Thyroid gland (tissue), 4 donors: Measurements from ENCODE around the gene TMEM43. TPM values are rescaled to one million over a fixed set of nuclear protein-coding genes. Genes with fewer than 3 reads are reported as not detected.

ENCODE experiments used
- DNase-seq, 2 donors: peaks; one replicate each; pipeline ENCODE4 v3.0.0-alpha.2; 2019
- H3K27ac ChIP-seq, 3 donors: fragments of 200-600 bp; sonication (generic); 1 replicate in 2 of 3; 2 replicates in 1 of 3; pipeline ENCODE4 v1.5.1; 2016 to 2019; ENCODE audit warnings: mild to moderate bottlenecking in 1 of 3, moderate library complexity in 1 of 3
- H3K27me3 ChIP-seq: fragments of 200-600 bp; sonication (generic); one replicate; pipeline ENCODE4 v1.5.1; 2019
- H3K36me3 ChIP-seq, 2 donors: fragments of 200-600 bp; sonication (generic); one replicate each; pipeline ENCODE4 v1.5.1; 2016 to 2019
- H3K4me1 ChIP-seq, 2 donors: fragments of 200-600 bp; sonication (generic); one replicate each; pipeline ENCODE4 v1.5.1; 2017 to 2019
- H3K4me3 ChIP-seq, 3 donors: fragments of 200-600 bp; sonication (generic); replicated peaks in 1 of 3; 1 replicate in 2 of 3; 2 replicates in 1 of 3; pipeline ENCODE4 v1.5.1; 2016; ENCODE audit warnings: mild to moderate bottlenecking in 1 of 3
- H3K9me3 ChIP-seq: fragments of 200-600 bp; sonication (generic); one replicate; pipeline ENCODE4 v1.5.1; 2017
- POLR2A ChIP-seq, 2 donors: fragments of 450-650 bp; IDR thresholded peaks; one replicate each; pipeline ENCODE4 v1.6.1; 2017; ENCODE audit warnings: antibody characterized with exemption in 2 of 2, mild to moderate bottlenecking in 2 of 2, moderate library complexity in 1 of 2
- WGBS, 2 donors: methylation state at CpG; one replicate each; pipeline ENCODE4 v1.1.5; 2017; 5-methylcytosine and 5-hydroxymethylcytosine counted together
- intact Hi-C: fragments of 100-400 bp; cut with DNase I; formaldehyde crosslinking; loops from one replicate; pipeline ENCODE4 v1.15.1; 2023
- total RNA-seq, 4 donors: library from RNA; depleted of rRNA; stranded (reverse); fragments of >200 nt; gene quantifications; one replicate each; pipeline ENCODE4 v1.2.3, GENCODE V29; 2016
- TF ChIP-seq, protein P1 (sequence below), 6 experiments: fragments of 200-600 bp in 3 of 6; fragments of 450-650 bp in 3 of 6; sonication (generic) in 3 of 6; IDR thresholded peaks; one replicate each; pipeline ENCODE4 v1.5.1; 2016 to 2019; ENCODE audit warnings: antibody characterized with exemption in 6 of 6, mild to moderate bottlenecking in 2 of 6, inconsistent platforms in 1 of 6, moderate library complexity in 1 of 6

TMEM43 gene
- total RNA-seq, 4 donors from 2014 or later: 69.6 to 109 (median 90.3) TPM

DNA sequence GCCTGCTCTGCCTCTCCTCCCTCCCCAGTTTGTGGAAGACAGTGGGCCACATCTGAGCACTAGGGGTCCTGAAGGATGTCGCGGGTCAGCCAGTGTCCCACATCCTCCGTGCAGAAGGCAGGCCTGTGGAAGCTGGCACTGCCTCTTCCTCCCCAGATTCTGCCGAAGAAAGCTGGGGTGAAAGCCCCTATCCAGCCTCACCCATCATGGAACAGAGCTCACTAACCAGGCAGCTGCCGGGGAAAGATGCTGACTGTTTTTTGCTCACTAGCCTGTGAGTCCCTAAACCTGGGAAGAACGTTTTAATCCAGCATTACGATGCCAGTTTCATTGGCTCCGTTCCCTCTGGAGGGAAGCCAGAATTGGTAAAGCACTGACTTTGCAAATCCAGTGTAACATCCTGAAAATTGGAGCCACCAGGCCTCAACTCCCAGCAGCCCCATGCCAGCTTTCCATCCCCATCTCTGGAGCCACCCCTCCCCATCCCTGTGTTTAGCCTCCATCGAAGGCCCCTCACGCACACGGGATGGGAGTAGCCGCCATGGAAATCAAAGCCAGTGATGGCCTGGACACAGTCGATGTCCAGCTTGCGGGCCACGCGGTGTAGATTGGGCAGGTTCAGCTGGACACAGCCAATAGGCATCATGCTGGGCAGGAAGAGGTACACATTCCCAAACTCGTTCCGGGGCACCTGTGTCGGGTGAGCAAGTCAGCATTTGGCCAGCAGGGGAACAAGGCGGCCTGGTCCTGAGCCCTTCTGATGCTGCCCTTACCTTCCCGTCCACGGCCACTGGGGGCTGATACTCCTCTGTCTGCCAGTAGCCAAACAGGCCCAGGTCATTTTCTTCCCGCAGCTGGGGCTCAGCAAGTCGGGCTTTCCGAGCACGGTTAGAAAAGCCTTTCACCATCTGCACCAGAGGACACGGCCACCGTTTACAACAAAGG lies 23.5 kb downstream of the TMEM43 start:
- peak; percentile 41 to 56 for DNase-seq
- H3K4me3 ChIP-seq: no peak overlapping the region
- 85 to 89% methylated on average over 25 to 28 of the region's 28 CpGs for WGBS, 2 donors
- intact Hi-C loops: no loop called here
- no peaks in the 10 kb centered on the region for H3K27me3 ChIP-seq
- TF ChIP-seq, protein P1, sequence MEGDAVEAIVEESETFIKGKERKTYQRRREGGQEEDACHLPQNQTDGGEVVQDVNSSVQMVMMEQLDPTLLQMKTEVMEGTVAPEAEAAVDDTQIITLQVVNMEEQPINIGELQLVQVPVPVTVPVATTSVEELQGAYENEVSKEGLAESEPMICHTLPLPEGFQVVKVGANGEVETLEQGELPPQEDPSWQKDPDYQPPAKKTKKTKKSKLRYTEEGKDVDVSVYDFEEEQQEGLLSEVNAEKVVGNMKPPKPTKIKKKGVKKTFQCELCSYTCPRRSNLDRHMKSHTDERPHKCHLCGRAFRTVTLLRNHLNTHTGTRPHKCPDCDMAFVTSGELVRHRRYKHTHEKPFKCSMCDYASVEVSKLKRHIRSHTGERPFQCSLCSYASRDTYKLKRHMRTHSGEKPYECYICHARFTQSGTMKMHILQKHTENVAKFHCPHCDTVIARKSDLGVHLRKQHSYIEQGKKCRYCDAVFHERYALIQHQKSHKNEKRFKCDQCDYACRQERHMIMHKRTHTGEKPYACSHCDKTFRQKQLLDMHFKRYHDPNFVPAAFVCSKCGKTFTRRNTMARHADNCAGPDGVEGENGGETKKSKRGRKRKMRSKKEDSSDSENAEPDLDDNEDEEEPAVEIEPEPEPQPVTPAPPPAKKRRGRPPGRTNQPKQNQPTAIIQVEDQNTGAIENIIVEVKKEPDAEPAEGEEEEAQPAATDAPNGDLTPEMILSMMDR (IDR thresholded peaks at IDR 0.05): no peak
- no peak for TF ChIP-seq POLR2A (IDR thresholded peaks at IDR 0.05)
- H3K4me1 ChIP-seq: peaks cover 19 to 26% of the 10 kb centered on the region in 2 donors
- no peak overlapping the region for H3K27ac ChIP-seq
- H3K36me3 ChIP-seq: peaks cover 20 to 32% of the 10 kb centered on the region in 2 donors
- no peaks in the 10 kb centered on the region for H3K9me3 ChIP-seq

DNA sequence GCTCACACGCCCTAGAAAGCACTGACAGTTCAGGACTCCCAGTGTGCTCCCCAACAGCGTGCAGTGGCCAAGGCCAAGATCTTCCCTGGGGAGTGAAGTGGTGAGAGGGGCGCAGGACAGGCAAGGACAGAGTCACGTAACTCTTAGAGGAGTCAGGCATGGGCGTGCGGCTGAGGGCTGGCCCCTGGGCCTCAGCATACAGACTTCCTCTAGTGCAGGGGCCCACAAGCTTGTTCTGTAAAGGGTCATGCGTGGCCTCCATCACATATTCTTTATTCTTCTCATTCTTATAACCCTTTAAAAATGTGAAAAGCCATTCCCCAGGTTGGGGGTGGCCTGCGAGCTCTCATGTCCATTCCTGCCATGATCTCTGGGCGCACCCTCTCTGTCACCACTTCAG lies 25.2 kb downstream of the TMEM43 start:
- peaks cover 32 to 44% of the 10 kb centered on the region in 2 donors for H3K36me3 ChIP-seq

DNA sequence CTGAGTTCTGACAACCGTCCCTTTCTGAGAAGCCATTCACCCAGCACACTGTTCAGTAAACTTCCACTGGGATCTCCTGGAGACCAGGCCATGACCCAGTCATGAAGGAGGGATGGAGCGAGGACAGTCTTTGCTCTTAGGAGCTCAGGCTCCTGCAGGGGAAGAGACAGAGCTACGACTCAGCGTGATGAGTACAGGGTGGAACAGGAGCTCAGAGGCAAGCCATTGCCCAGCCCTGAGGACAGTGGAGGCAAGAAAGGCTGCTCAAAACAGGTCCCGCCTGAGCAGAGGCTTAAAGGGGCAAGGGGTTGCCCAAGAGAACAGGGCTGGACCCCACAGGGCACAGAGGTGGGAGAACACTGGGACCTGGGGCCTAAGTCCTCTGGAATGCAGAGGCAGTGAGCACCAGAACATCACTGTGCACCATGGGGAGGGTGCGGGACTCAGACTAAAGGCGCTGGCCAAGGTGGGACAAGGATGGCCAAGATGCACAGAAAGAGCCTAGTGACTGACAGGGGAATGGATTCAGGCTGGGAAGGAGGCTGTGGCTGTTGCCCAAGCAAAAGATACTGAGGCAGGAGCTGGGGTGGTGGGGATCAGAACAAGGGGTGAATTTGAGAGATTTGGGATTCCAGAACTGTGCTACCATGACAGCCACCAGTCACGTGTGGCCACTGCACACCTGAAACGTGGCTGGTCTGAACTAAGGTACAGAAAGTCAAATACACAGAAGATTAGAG lies 25.8 kb downstream of the TMEM43 start:
- H3K27ac ChIP-seq: no peak overlapping the region
- TF ChIP-seq, protein P1 (IDR thresholded peaks at IDR 0.05): no peak
- no peak for TF ChIP-seq POLR2A (IDR thresholded peaks at IDR 0.05)
- no peaks in the 10 kb centered on the region for H3K27me3 ChIP-seq
- no peaks in the 10 kb centered on the region for H3K9me3 ChIP-seq
- H3K4me1 ChIP-seq: peaks cover 0 to 4% of the 10 kb centered on the region in 2 donors
- no peak for DNase-seq
- peaks cover 32 to 44% of the 10 kb centered on the region in 2 donors for H3K36me3 ChIP-seq
- H3K4me3 ChIP-seq: no peak overlapping the region
- 94 to 95% methylated on average over 9 of the region's 9 CpGs for WGBS, 2 donors
- intact Hi-C loops: no loop called here

More for the DNA sequence above, 25.2 kb downstream of the TMEM43 start:
- Histone ChIP-seq H3K9me3 (no peaks in the 10 kb centered on the region), H3K27ac (no peak overlapping the region), H3K4me3 (no peak overlapping the region), H3K27me3 (no peaks in the 10 kb centered on the region), H3K4me1 (peaks cover 3 to 10% of the 10 kb centered on the region in 2 donors)
- intact Hi-C loops: no loop called here
- TF ChIP-seq POLR2A (IDR thresholded peaks at IDR 0.05): no peak
- TF ChIP-seq, protein P1 (IDR thresholded peaks at IDR 0.05): no peak
- no peak for DNase-seq
- 97 to 98% methylated on average over 8 to 9 of the region's 9 CpGs for WGBS, 2 donors

DNA sequence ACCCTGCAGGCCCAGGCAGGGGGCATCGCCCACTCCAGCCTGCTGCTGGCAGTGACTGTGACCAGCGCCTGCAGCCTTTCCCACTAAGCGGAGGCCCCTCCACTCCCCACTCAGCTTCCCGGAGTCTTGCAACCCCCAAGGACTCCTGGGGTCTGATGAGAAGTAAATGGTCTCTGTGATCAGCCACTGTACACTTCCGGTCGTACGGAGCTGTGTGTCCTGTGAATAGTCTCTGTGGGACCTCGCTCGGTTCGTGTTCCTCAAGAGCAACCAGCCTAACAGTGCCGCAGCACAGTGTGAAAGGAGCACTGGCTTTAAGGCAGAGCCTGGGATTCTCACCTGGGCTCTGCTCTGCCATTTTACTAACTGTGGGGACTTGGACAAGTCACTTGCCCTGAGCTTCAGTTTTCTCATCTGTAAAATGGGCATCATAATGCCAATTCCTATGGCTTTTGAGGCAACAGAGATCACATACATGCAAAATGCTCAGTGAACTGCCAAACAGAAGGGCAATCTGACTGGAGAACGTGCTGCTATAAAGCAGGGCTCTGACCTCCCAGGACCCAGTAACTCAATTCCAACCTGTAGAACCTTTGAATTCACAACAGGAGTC lies 26.7 kb downstream of the TMEM43 start:
- Histone ChIP-seq H3K27ac (no peak overlapping the region), H3K4me3 (no peak overlapping the region), H3K9me3 (no peaks in the 10 kb centered on the region), H3K36me3 (peaks cover 37 to 49% of the 10 kb centered on the region in 2 donors), H3K4me1 (no peaks in the 10 kb centered on the region), H3K27me3 (no peaks in the 10 kb centered on the region)
- no peak for TF ChIP-seq POLR2A (IDR thresholded peaks at IDR 0.05)
- TF ChIP-seq, protein P1 (IDR thresholded peaks at IDR 0.05): no peak
- DNase-seq: no peak
- intact Hi-C loops: no loop called here
- WGBS, 2 donors: 95 to 99% methylated on average over 8 to 9 of the region's 12 CpGs
